Adrenal gland (tissue), 12 donors: ENCODE data around the gene PIK3R1. TPM values are rescaled to one million over a fixed set of nuclear protein-coding genes. Genes with fewer than 3 reads are reported as not detected.

Experiments used
- DNase-seq, 7 donors: peaks; one replicate each; pipeline ENCODE4 v3.0.0-alpha.2; 2019 to 2020
- H3K27ac ChIP-seq, 5 donors: fragments of 200-600 bp; sonication (generic) in 4 of 5; 1 replicate in 3 of 5; 2 replicates in 2 of 5; pipeline versions ENCODE4 v1.5.1 to v1.8.0; 2016 to 2020; ENCODE audit warnings: mild to moderate bottlenecking in 1 of 5
- H3K27me3 ChIP-seq: fragments of 200-600 bp; 2 replicates; pipeline ENCODE4 v1.8.0; 2021
- H3K36me3 ChIP-seq, 2 donors: fragments of 200-600 bp; replicated peaks in 1 of 2; 1 replicate in 1 of 2; 2 replicates in 1 of 2; pipeline versions ENCODE4 v1.5.1 to v1.8.0; 2018 to 2022
- H3K4me1 ChIP-seq, 2 donors: fragments of 200-600 bp; replicated peaks in 1 of 2; 1 replicate in 1 of 2; 2 replicates in 1 of 2; pipeline versions ENCODE4 v1.5.1 to v1.8.0; 2018 to 2021
- H3K4me3 ChIP-seq, 4 donors: fragments of 200-600 bp; sonication (generic) in 3 of 4; one replicate each; pipeline ENCODE4 v1.5.1; 2016 to 2018
- H3K9me3 ChIP-seq, 3 donors: fragments of 200-600 bp; sonication (generic) in 1 of 3; replicated peaks in 1 of 3; 1 replicate in 2 of 3; 2 replicates in 1 of 3; pipeline versions ENCODE4 v1.5.1 to v1.8.0; 2016 to 2021
- POLR2A ChIP-seq, 2 donors: fragments of 450-650 bp; IDR thresholded peaks; one replicate each; pipeline ENCODE4 v1.6.1; 2017; ENCODE audit warnings: antibody characterized with exemption in 2 of 2, mild to moderate bottlenecking in 2 of 2, moderate library complexity in 1 of 2
- WGBS, 4 donors: extraction: QIAGEN DNeasy Blood & Tissue Kit in 2 of 4; methylation state at CpG; one replicate each; pipeline versions ENCODE4 v1.1.5 to v1.1.7; 2013 to 2017; 5-methylcytosine and 5-hydroxymethylcytosine counted together
- intact Hi-C, 2 donors: fragments of 100-400 bp; cut with DNase I; formaldehyde crosslinking; loops; one replicate each; pipeline versions ENCODE4 v1.14.1 to v1.15.0; 2022 to 2023
- polyA plus RNA-seq, 3 donors: library from polyadenylated mRNA; stranded (reverse); fragments of 200-250 nt in 2 of 3; fragments of 350-450 nt in 1 of 3; fragmentation: Illumina TruSeq in 1 of 3; extraction: RNeasy Lipid Tissue Mini Kit (QIAGEN cat#74804) in 1 of 3; gene quantifications; one replicate each; pipeline ENCODE4 v1.2.3, GENCODE V29; 2013 to 2014
- total RNA-seq, 9 donors: library from RNA; depleted of rRNA in 4 of 9; stranded (reverse); fragments of >200 nt in 4 of 9; fragments of 120-200 nt in 1 of 9; fragmentation: NEBNext Ultra II Directional in 1 of 9; extraction: Animal tissue kit (Norgen Biotek cat#: 25700) in 1 of 9; gene quantifications; one replicate each; pipeline versions ENCODE4 v1.1.0 to v1.2.4, GENCODE V29; 2013 to 2023
- TF ChIP-seq, protein P1 (sequence below), 6 experiments: fragments of 450-650 bp in 4 of 6; fragments of 200-600 bp in 2 of 6; sonication (generic) in 1 of 6; IDR thresholded peaks; 1 replicate in 5 of 6; 2 replicates in 1 of 6; pipeline versions ENCODE4 v1.5.1 to v1.8.0; 2016 to 2021; ENCODE audit warnings: antibody characterized with exemption in 6 of 6, mild to moderate bottlenecking in 2 of 6, moderate library complexity in 1 of 6
- donor health status: healthy with polysubstance abuse.
- donor health status: Bipolar disorder and iron deficiency.
- donor health status: DM: yes; HTN: yes; CAD: no.
- donor health status: DM: no; HTN: no; CAD: no.
- donor health status: DM: no; HTN: no; CAD: no.
- donor health status: DM: yes; HTN: yes; CAD: no.

Gene PIK3R1
- total and polyA plus RNA-seq, 12 donors = 4.9 to 110 (median 48.2) TPM

DNA sequence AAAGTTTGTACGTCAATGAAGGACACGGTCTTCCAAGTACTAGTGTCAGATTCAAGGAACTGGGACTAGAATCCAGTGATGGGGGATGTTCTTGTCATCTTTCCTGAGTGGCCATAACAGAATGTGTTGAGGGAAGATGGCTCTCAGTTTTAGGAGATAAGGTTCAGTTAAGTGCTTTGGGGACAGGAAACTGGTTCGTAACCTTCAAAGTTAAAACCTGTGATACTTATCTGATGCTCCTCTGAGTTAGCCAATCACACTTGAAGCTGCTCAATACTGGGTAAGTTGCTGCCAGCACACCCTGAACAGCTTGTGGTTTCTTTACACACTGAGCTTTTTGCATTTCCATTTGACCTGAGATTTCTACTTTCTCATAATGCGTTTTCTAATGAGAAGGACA, 64.4 kb downstream of the PIK3R1 start:
- no peak for TF ChIP-seq POLR2A (IDR thresholded peaks at IDR 0.05)
- TF ChIP-seq, protein P1, sequence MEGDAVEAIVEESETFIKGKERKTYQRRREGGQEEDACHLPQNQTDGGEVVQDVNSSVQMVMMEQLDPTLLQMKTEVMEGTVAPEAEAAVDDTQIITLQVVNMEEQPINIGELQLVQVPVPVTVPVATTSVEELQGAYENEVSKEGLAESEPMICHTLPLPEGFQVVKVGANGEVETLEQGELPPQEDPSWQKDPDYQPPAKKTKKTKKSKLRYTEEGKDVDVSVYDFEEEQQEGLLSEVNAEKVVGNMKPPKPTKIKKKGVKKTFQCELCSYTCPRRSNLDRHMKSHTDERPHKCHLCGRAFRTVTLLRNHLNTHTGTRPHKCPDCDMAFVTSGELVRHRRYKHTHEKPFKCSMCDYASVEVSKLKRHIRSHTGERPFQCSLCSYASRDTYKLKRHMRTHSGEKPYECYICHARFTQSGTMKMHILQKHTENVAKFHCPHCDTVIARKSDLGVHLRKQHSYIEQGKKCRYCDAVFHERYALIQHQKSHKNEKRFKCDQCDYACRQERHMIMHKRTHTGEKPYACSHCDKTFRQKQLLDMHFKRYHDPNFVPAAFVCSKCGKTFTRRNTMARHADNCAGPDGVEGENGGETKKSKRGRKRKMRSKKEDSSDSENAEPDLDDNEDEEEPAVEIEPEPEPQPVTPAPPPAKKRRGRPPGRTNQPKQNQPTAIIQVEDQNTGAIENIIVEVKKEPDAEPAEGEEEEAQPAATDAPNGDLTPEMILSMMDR (IDR thresholded peaks at IDR 0.05) = no peak
- Histone ChIP-seq H3K9me3 (no peaks in the 10 kb centered on the region), H3K4me3 (no peak overlapping the region), H3K27me3 (no peaks in the 10 kb centered on the region), H3K27ac (no peak overlapping the region), H3K36me3 (peaks cover 0 to 66% of the 10 kb centered on the region in 2 donors), H3K4me1 (peaks cover 0 to 6% of the 10 kb centered on the region in 2 donors)
- WGBS, 4 donors = 82 to 90% (median 86%) methylated on average over 4 of the region's 4 CpGs
- no peak for DNase-seq
- intact Hi-C loops = loop anchor here in 1 of 2 donors (10.0 kb wide), 1 partner anchor 685 kb away; no protein-coding TSS in a partner anchor

DNA sequence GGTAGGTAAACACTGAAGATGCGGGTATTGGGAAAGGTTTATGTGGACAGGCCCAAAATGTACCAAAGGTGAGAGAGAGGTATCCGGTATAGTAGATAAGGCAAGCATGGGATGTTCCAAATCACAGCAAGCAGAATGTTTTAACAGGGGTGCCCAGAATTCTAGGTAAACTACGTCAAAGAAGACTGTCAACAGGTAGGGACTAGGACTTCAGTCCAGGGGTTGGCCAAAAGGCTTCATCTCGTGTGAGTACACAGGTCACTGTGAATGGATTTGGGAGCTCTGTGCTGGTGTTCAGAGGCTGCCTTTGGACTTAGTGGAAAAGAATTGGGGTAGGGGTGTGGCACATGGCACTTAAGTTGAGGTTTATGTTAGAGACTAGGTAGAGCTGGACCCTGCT, 66.4 kb downstream of the PIK3R1 start:
- no peaks in the 10 kb centered on the region for H3K27me3 ChIP-seq
- intact Hi-C loops = loop anchor here in 1 of 2 donors (10.0 kb wide), 1 partner anchor 683 kb away; no protein-coding TSS in a partner anchor
- WGBS, 4 donors = 91 to 97% (median 95%) methylated on average over 4 of the region's 4 CpGs
- H3K4me3 ChIP-seq = no peak overlapping the region
- peaks cover 0 to 56% of the 10 kb centered on the region in 2 donors for H3K36me3 ChIP-seq
- no peaks in the 10 kb centered on the region for H3K9me3 ChIP-seq
- DNase-seq = no peak
- peaks cover 0 to 16% of the 10 kb centered on the region in 2 donors for H3K4me1 ChIP-seq
- H3K27ac ChIP-seq = peak overlapping the region in 1 of 5 donors; percentile 3
- no peak for TF ChIP-seq POLR2A (IDR thresholded peaks at IDR 0.05)
- TF ChIP-seq, protein P1 (IDR thresholded peaks at IDR 0.05) = no peak

DNA sequence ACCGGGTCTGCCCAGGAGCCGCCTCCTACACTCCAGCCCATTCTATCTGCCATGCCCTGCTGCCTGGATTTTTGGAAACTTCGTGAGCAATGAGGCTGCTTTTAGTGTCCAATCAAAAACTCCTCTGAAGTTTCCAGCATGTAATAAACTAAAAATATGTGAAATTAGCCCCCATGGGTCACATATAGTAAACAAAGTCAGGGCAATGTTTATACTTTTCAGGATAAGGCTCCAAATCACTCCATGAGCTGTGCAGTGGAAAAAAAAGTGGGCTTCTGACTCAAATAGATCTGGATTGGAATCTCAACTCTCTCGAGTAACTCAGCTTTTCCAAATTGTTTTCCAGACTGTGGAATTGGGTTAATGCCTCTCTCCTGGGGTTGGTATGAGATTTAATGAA, 68.2 kb downstream of the PIK3R1 start:
- Histone ChIP-seq H3K4me1 (peaks cover 7 to 28% of the 10 kb centered on the region in 2 donors), H3K36me3 (peaks cover 0 to 47% of the 10 kb centered on the region in 2 donors), H3K27ac (peak overlapping the region in 1 of 5 donors; percentile 9), H3K4me3 (no peak overlapping the region), H3K27me3 (no peaks in the 10 kb centered on the region), H3K9me3 (no peaks in the 10 kb centered on the region)
- intact Hi-C loops = loop anchor here in 1 of 2 donors (10.0 kb wide), 1 partner anchor 681 kb away; no protein-coding TSS in a partner anchor
- no peak for DNase-seq
- TF ChIP-seq POLR2A (IDR thresholded peaks at IDR 0.05) = no peak
- TF ChIP-seq, protein P1 (IDR thresholded peaks at IDR 0.05) = no peak
- whole genome bisulfite sequencing, 4 donors = 71 to 81% (median 80%) methylated on average over 4 of the region's 4 CpGs

DNA sequence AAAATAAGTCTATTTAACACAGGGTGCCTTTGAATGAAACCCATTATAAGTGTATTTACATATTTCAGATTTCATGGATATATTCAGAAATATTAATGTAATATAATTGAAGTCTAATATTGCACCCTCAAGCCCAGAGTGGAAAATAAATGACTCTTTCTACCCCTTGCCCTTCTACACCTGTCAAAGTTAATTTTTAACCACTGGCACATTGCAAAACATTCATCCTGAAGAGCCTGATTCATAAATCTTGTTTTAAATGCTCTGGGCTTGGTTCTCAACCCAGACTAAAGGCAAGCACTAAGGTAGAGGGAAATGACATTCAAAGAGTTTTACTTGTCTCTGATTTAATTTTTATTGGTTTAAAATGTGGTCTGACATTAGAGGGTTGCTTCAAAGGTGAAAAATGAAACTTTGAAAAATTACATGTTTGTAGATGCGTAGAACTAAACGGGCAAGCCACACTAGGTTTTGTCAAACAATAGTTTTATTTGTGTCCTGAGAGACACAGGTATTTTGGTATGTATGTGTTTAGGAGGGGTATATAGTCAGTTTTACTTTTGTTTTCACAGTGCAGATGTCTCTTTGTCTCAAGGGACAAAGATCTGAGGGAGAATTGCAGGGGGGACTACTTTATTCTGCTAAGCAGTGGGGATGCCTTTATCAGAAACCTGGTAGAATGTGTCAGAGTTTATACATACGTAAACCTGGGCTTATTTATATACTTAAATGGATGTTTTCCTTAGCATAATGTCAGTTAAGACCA, 69.7 kb downstream of the PIK3R1 start:
- TF ChIP-seq, protein P1 (IDR thresholded peaks at IDR 0.05) = no peak
- no peak for TF ChIP-seq POLR2A (IDR thresholded peaks at IDR 0.05)
- DNase-seq = no peak
- Histone ChIP-seq H3K27ac (peak overlapping the region in 1 of 5 donors; percentile 0), H3K9me3 (no peaks in the 10 kb centered on the region), H3K4me3 (no peak overlapping the region), H3K36me3 (peaks cover 0 to 32% of the 10 kb centered on the region in 2 donors), H3K27me3 (no peaks in the 10 kb centered on the region), H3K4me1 (peaks cover 14 to 42% of the 10 kb centered on the region in 2 donors)
- WGBS, 4 donors = 81 to 90% (median 86%) methylated on average over 3 of the region's 3 CpGs
- intact Hi-C loops = loop anchor here (5.0 to 10.0 kb wide), 2 partner anchors 177 to 680 kb away; no protein-coding TSS in a partner anchor
